Left ventricle myocardium inferior (tissue), 1 donor: ENCODE measurements around the gene GTPBP8. TPM values are rescaled to one million over a fixed set of nuclear protein-coding genes. Genes with fewer than 3 reads are reported as not detected.

Experiments used
- DNase-seq: peaks from one replicate; pipeline ENCODE4 v3.0.0-alpha.2; 2020
- H3K27ac ChIP-seq: fragments of 200-600 bp; replicated peaks from 2 replicates; pipeline ENCODE4 v1.8.0; 2021
- H3K27me3 ChIP-seq: fragments of 200-600 bp; 2 replicates; pipeline ENCODE4 v1.8.0; 2021; ENCODE audit warnings: low read depth
- H3K36me3 ChIP-seq: fragments of 200-600 bp; 2 replicates; pipeline ENCODE4 v1.8.0; 2021
- H3K4me1 ChIP-seq: fragments of 200-600 bp; 2 replicates; pipeline ENCODE4 v1.8.0; 2021
- H3K4me3 ChIP-seq: fragments of 200-600 bp; 2 replicates; pipeline ENCODE4 v1.8.0; 2021; ENCODE audit warnings: mild to moderate bottlenecking, moderate library complexity
- H3K9me3 ChIP-seq: fragments of 200-600 bp; replicated peaks from 2 replicates; pipeline ENCODE4 v1.8.0; 2021
- CTCF ChIP-seq: fragments of 200-600 bp; IDR thresholded peaks from 2 replicates; pipeline ENCODE4 v1.8.0; 2021; ENCODE audit warnings: antibody characterized with exemption, mild to moderate bottlenecking, borderline replicate concordance
- intact Hi-C: fragments of 100-400 bp; cut with micrococcal nuclease; formaldehyde crosslinking; loops from one replicate; pipeline ENCODE4 v1.11.0; 2022
- total RNA-seq: library from RNA; stranded (reverse); fragmentation: NEBNext Ultra II Directional; extraction: Animal tissue kit (Norgen Biotek cat#: 25700); gene quantifications from one replicate; pipeline ENCODE4 v1.2.1, GENCODE V29; 2021
- donor health status: DM: no; HTN: yes; CAD: no; lungs with severe emphysema.

GTPBP8 gene
- total RNA-seq, 1 donor from 2014 or later = 28.5 TPM

GRCh38 chr3:112995800-112996199, 5.0 kb downstream of the GTPBP8 start:
- Histone ChIP-seq H3K9me3 (no peaks in the 10 kb centered on the region), H3K27ac (no peak overlapping the region), H3K36me3 (peaks cover 36% of the 10 kb centered on the region), H3K27me3 (no peaks in the 10 kb centered on the region), H3K4me3 (no peak overlapping the region), H3K4me1 (peaks cover 28% of the 10 kb centered on the region)
- intact Hi-C loops = no loop called here
- no peak for TF ChIP-seq CTCF
- no peak for DNase-seq

- intact Hi-C loops = no loop called here
- no peak for DNase-seq
- H3K4me1 ChIP-seq = no peaks in the 10 kb centered on the region
- no peaks in the 10 kb centered on the region for H3K9me3 ChIP-seq
- H3K4me3 ChIP-seq = no peak overlapping the region
- H3K36me3 ChIP-seq = peaks cover 77% of the 10 kb centered on the region
- no peak overlapping the region for H3K27ac ChIP-seq
- no peak for TF ChIP-seq CTCF
- H3K27me3 ChIP-seq = no peaks in the 10 kb centered on the region
These were observed 9.9 kb downstream of the GTPBP8 start for GRCh38 chr3:113000691-113001090.

DNA sequence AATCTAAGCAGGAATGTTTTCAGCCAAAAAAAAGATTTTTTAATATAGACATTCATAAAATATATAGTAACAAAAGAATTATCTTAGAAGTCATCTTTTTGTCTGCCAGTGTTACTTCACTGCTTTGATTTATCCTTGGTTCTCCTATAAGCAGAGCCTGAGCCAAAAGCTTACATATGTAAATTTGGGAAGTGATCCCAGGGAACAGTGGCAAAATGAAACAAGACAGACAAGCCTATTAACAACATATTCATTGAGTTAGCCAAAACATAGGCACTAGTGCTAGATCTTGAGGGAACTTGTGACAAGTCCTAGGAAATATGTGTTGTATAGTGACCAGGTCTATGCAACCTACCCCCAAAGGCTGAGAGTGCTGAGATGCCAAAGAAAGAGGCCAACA, 11.3 kb downstream of the GTPBP8 start:
- H3K4me3 ChIP-seq = no peak overlapping the region
- no peak for TF ChIP-seq CTCF
- no peaks in the 10 kb centered on the region for H3K4me1 ChIP-seq
- intact Hi-C loops = no loop called here
- H3K9me3 ChIP-seq = no peaks in the 10 kb centered on the region
- H3K27me3 ChIP-seq = no peaks in the 10 kb centered on the region
- no peak for DNase-seq
- H3K36me3 ChIP-seq = peaks cover 90% of the 10 kb centered on the region
- H3K27ac ChIP-seq = no peak overlapping the region

- peaks cover 91% of the 10 kb centered on the region for H3K36me3 ChIP-seq
- H3K4me3 ChIP-seq = no peak overlapping the region
- H3K27ac ChIP-seq = no peak overlapping the region
- no peak for TF ChIP-seq CTCF
- no peaks in the 10 kb centered on the region for H3K27me3 ChIP-seq
- no peaks in the 10 kb centered on the region for H3K9me3 ChIP-seq
- intact Hi-C loops = no loop called here
- DNase-seq = no peak
- no peaks in the 10 kb centered on the region for H3K4me1 ChIP-seq
These were observed 11.9 kb downstream of the GTPBP8 start for GRCh38 chr3:113002679-113003078.

- H3K27me3 ChIP-seq = no peaks in the 10 kb centered on the region
- no peaks in the 10 kb centered on the region for H3K9me3 ChIP-seq
- intact Hi-C loops = no loop called here
- H3K4me3 ChIP-seq = no peak overlapping the region
- no peaks in the 10 kb centered on the region for H3K4me1 ChIP-seq
- H3K27ac ChIP-seq = no peak overlapping the region
- peaks cover 88% of the 10 kb centered on the region for H3K36me3 ChIP-seq
- TF ChIP-seq CTCF = no peak
- no peak for DNase-seq
These were observed 14.8 kb downstream of the GTPBP8 start for GRCh38 chr3:113005611-113006010.
